IMR-90 (cell line): Measurements from ENCODE around the gene COL6A3.
A peak's percentile ranks its signal among the peaks of the same experiment; 100 is the strongest.

Experiments
- BHLHE40 ChIP-seq: fragments of 150-350 bp; IDR thresholded peaks from 2 replicates; pipeline ENCODE4 v1.6.1; 2016; ENCODE audit warnings: mild to moderate bottlenecking, low read depth, low read length
- POLR2A ChIP-seq: IDR thresholded peaks from 2 replicates; pipeline ENCODE4 v1.6.1; 2012; ENCODE audit warnings: mild to moderate bottlenecking, low read depth, low read length
- RAD21 ChIP-seq: IDR thresholded peaks from 2 replicates; pipeline ENCODE4 v1.6.1; 2012; ENCODE audit warnings: low read length, improper control_type of control experiment
- TF ChIP-seq, protein P1 (sequence below): conservative IDR thresholded peaks from 2 replicates; pipeline ENCODE4 v1.5.1; 2012; ENCODE audit warnings: mild to moderate bottlenecking, low read depth, low read length, improper control_type of control experiment
- TF ChIP-seq, protein P2 (sequence below): fragments of 150-350 bp; IDR thresholded peaks from 2 replicates; pipeline ENCODE4 v1.6.1; 2017; ENCODE audit warnings: mild to moderate bottlenecking, antibody characterized with exemption, low read length, low read depth

DNA sequence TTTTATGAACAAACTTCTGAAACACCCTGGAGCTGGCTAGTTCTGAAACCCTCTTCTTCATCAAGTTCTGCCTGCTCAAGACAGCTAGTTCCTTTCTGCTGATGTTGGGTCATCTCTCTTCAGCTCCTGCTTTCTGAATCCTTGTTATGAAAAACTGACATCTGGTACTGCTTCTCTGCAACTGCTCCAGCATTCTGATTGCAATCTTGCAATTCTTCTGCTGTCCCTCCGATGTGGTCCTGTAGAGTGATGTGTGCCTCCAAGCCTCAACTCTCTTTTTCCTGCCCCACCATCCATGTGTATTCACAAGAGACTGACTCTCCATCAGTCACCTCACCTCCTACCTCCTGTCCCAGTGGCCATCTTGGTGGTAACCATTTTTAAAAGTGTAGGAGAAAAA, 21.8 kb downstream of the COL6A3 start:
- TF ChIP-seq, protein P1, sequence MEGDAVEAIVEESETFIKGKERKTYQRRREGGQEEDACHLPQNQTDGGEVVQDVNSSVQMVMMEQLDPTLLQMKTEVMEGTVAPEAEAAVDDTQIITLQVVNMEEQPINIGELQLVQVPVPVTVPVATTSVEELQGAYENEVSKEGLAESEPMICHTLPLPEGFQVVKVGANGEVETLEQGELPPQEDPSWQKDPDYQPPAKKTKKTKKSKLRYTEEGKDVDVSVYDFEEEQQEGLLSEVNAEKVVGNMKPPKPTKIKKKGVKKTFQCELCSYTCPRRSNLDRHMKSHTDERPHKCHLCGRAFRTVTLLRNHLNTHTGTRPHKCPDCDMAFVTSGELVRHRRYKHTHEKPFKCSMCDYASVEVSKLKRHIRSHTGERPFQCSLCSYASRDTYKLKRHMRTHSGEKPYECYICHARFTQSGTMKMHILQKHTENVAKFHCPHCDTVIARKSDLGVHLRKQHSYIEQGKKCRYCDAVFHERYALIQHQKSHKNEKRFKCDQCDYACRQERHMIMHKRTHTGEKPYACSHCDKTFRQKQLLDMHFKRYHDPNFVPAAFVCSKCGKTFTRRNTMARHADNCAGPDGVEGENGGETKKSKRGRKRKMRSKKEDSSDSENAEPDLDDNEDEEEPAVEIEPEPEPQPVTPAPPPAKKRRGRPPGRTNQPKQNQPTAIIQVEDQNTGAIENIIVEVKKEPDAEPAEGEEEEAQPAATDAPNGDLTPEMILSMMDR, result no peak
- TF ChIP-seq RAD21 (no peak), BHLHE40 (no peak), POLR2A (peak; percentile 6; the same call in 1 of the 2 replicates)
- TF ChIP-seq, protein P2, sequence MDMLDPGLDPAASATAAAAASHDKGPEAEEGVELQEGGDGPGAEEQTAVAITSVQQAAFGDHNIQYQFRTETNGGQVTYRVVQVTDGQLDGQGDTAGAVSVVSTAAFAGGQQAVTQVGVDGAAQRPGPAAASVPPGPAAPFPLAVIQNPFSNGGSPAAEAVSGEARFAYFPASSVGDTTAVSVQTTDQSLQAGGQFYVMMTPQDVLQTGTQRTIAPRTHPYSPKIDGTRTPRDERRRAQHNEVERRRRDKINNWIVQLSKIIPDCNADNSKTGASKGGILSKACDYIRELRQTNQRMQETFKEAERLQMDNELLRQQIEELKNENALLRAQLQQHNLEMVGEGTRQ, result no peak
